Measurements from ENCODE around the gene FAM81A. TPM values are rescaled to one million over a fixed set of nuclear protein-coding genes. Genes with fewer than 3 reads are reported as not detected.

The FAM81A gene
- total RNA-seq, 1 donor from 2014 or later: 0.92 TPM

GRCh38 chr15:59561547-59561946 lies 123.6 kb downstream of the FAM81A start:
- TF ChIP-seq CTCF (IDR thresholded peaks at IDR 0.05; ENCODE audit: unreplicated experiment): no peak
- Mint-ChIP-seq H3K4me3 (no peak overlapping the region), H3K36me3 (peaks cover 2% of the 10 kb centered on the region), H3K4me1 (no peaks in the 10 kb centered on the region), H3K9me3 (peaks cover 8% of the 10 kb centered on the region), H3K27ac (no peak overlapping the region), H3K27me3 (ENCODE audit: low read depth) (no peaks in the 10 kb centered on the region)
- no peak for DNase-seq (ENCODE audit: low spot score in 2 of 2, unreplicated experiment in 2 of 2)

GRCh38 chr15:59562448-59563186 lies 124.6 kb downstream of the FAM81A start:
- no peak for DNase-seq (ENCODE audit: low spot score in 2 of 2, unreplicated experiment in 2 of 2)
- peaks cover 2% of the 10 kb centered on the region for H3K36me3 Mint-ChIP-seq
- H3K27ac Mint-ChIP-seq: no peak overlapping the region
- H3K9me3 Mint-ChIP-seq: peaks cover 14% of the 10 kb centered on the region
- TF ChIP-seq CTCF (IDR thresholded peaks at IDR 0.05; ENCODE audit: unreplicated experiment): no peak
- H3K4me1 Mint-ChIP-seq: no peaks in the 10 kb centered on the region
- H3K27me3 Mint-ChIP-seq (ENCODE audit: low read depth): no peaks in the 10 kb centered on the region
- H3K4me3 Mint-ChIP-seq: no peak overlapping the region

GRCh38 chr15:59565299-59565698 lies 127.3 kb downstream of the FAM81A start:
- no peak for TF ChIP-seq CTCF (IDR thresholded peaks at IDR 0.05; ENCODE audit: unreplicated experiment)
- no peaks in the 10 kb centered on the region for H3K4me1 Mint-ChIP-seq

GRCh38 chr15:59567324-59567723 lies 129.3 kb downstream of the FAM81A start:
- Mint-ChIP-seq H3K27ac (no peak overlapping the region), H3K4me3 (no peak overlapping the region), H3K27me3 (ENCODE audit: low read depth) (no peaks in the 10 kb centered on the region), H3K9me3 (peaks cover 14% of the 10 kb centered on the region), H3K4me1 (no peaks in the 10 kb centered on the region), H3K36me3 (peaks cover 2% of the 10 kb centered on the region)
- TF ChIP-seq CTCF (IDR thresholded peaks at IDR 0.05; ENCODE audit: unreplicated experiment): no peak
- no peak for DNase-seq (ENCODE audit: low spot score in 2 of 2, unreplicated experiment in 2 of 2)

More at GRCh38 chr15:59565299-59565698, 127.3 kb downstream of the FAM81A start:
- no peak overlapping the region for H3K27ac Mint-ChIP-seq
- H3K27me3 Mint-ChIP-seq (ENCODE audit: low read depth): no peaks in the 10 kb centered on the region
- no peak for DNase-seq (ENCODE audit: low spot score in 2 of 2, unreplicated experiment in 2 of 2)
- H3K36me3 Mint-ChIP-seq: peaks cover 2% of the 10 kb centered on the region
- peaks cover 14% of the 10 kb centered on the region for H3K9me3 Mint-ChIP-seq
- no peak overlapping the region for H3K4me3 Mint-ChIP-seq

GRCh38 chr15:59569477-59569876 lies 131.5 kb downstream of the FAM81A start:
- no peak overlapping the region for H3K27ac Mint-ChIP-seq
- peaks cover 14% of the 10 kb centered on the region for H3K9me3 Mint-ChIP-seq
- H3K36me3 Mint-ChIP-seq: peaks cover 2% of the 10 kb centered on the region
- H3K27me3 Mint-ChIP-seq (ENCODE audit: low read depth): no peaks in the 10 kb centered on the region
- no peak for TF ChIP-seq CTCF (IDR thresholded peaks at IDR 0.05; ENCODE audit: unreplicated experiment)
- no peak overlapping the region for H3K4me3 Mint-ChIP-seq
- DNase-seq (ENCODE audit: low spot score in 2 of 2, unreplicated experiment in 2 of 2): no peak
- H3K4me1 Mint-ChIP-seq: no peaks in the 10 kb centered on the region
